ENCODE measurements around the gene TLR10.

The TLR10 gene

GRCh38 chr4:38822748-38823303 is 40.0 kb upstream of the TLR10 start:
- Histone ChIP-seq H3K4me3 (ENCODE audit: low read depth, low read length) (no peak overlapping the region), H3K9me3 (ENCODE audit: severe bottlenecking) (no peaks in the 10 kb centered on the region), H3K27ac (no peak overlapping the region), H3K36me3 (no peaks in the 10 kb centered on the region), H3K27me3 (ENCODE audit: insufficient read depth, low read depth, severe bottlenecking) (no peaks in the 10 kb centered on the region)
- TF ChIP-seq CTCF (IDR thresholded peaks at IDR 0.05; ENCODE audit: low read depth, low read length) = no peak
- DNase-seq = no peak

- Histone ChIP-seq H3K27ac (no peak overlapping the region), H3K4me3 (ENCODE audit: low read depth, low read length) (no peak overlapping the region), H3K36me3 (no peaks in the 10 kb centered on the region), H3K27me3 (ENCODE audit: insufficient read depth, low read depth, severe bottlenecking) (no peaks in the 10 kb centered on the region), H3K9me3 (ENCODE audit: severe bottlenecking) (no peaks in the 10 kb centered on the region)
- TF ChIP-seq CTCF (IDR thresholded peaks at IDR 0.05; ENCODE audit: low read depth, low read length) = no peak
- no peak for DNase-seq
These were observed 38.9 kb upstream of the TLR10 start for GRCh38 chr4:38821739-38822138.

GRCh38 chr4:38820329-38821061 is 37.7 kb upstream of the TLR10 start:
- no peak for DNase-seq
- no peaks in the 10 kb centered on the region for H3K36me3 ChIP-seq
- no peak overlapping the region for H3K27ac ChIP-seq
- TF ChIP-seq CTCF (IDR thresholded peaks at IDR 0.05; ENCODE audit: low read depth, low read length) = no peak
- no peak overlapping the region for H3K4me3 ChIP-seq (ENCODE audit: low read depth, low read length)
- no peaks in the 10 kb centered on the region for H3K27me3 ChIP-seq (ENCODE audit: insufficient read depth, low read depth, severe bottlenecking)
- no peaks in the 10 kb centered on the region for H3K9me3 ChIP-seq (ENCODE audit: severe bottlenecking)

- DNase-seq = no peak
- Histone ChIP-seq H3K4me3 (ENCODE audit: low read depth, low read length) (no peak overlapping the region), H3K36me3 (no peaks in the 10 kb centered on the region), H3K27me3 (ENCODE audit: insufficient read depth, low read depth, severe bottlenecking) (no peaks in the 10 kb centered on the region), H3K9me3 (ENCODE audit: severe bottlenecking) (peaks cover 3% of the 10 kb centered on the region), H3K27ac (no peak overlapping the region)
- no peak for TF ChIP-seq CTCF (IDR thresholded peaks at IDR 0.05; ENCODE audit: low read depth, low read length)
These were observed 36.8 kb upstream of the TLR10 start for GRCh38 chr4:38819569-38819968.

- Histone ChIP-seq H3K27ac (no peak overlapping the region), H3K4me3 (ENCODE audit: low read depth, low read length) (no peak overlapping the region), H3K27me3 (ENCODE audit: insufficient read depth, low read depth, severe bottlenecking) (no peaks in the 10 kb centered on the region), H3K36me3 (no peaks in the 10 kb centered on the region), H3K9me3 (ENCODE audit: severe bottlenecking) (peaks cover 3% of the 10 kb centered on the region)
- TF ChIP-seq CTCF (IDR thresholded peaks at IDR 0.05; ENCODE audit: low read depth, low read length) = no peak
- DNase-seq = no peak
These were observed 35.7 kb upstream of the TLR10 start for GRCh38 chr4:38818441-38818976.

All from WERI-Rb-1 (cell line).